HG03280 (cell line): Measurements from ENCODE around the gene P2RX6.
"Not testable (repeated sequence)": the region's sequence is repeated elsewhere in the genome, so short reads cannot be mapped to it uniquely, and the experiment has no call there.

Source experiments
- ATAC-seq: cut with Tn5 transposase; IDR thresholded peaks from one replicate; pipeline ENCODE4 v1.9.1; 2021; ENCODE audit warnings: mild to moderate bottlenecking, moderate library complexity; ENCODE audit not compliant: unreplicated experiment

P2RX6 gene

GRCh38 chr22:21071796-21072195, 56.8 kb downstream of the P2RX6 start:
- ATAC-seq = not testable (repeated sequence)

GRCh38 chr22:21073023-21073422, 58.1 kb downstream of the P2RX6 start:
- no peak for ATAC-seq

GRCh38 chr22:21073482-21073881, 58.5 kb downstream of the P2RX6 start:
- no peak for ATAC-seq

GRCh38 chr22:21074102-21074715, 59.2 kb downstream of the P2RX6 start:
- ATAC-seq = no peak

- no peak for ATAC-seq
Measured at GRCh38 chr22:21075516-21076138, 60.7 kb downstream of the P2RX6 start.

GRCh38 chr22:21076912-21077625, 62.1 kb downstream of the P2RX6 start:
- no peak for ATAC-seq
